GM12878 (cell line): ENCODE measurements around the gene NXPH2. TPM values are rescaled to one million over a fixed set of nuclear protein-coding genes. Genes with fewer than 3 reads are reported as not detected.

Source experiments
- ATAC-seq: fragments of 200-7000 bp; cut with Tn5 transposase; 3 replicates; pipeline ENCODE4 v1.9.1; 2020; ENCODE audit warnings: mild to moderate bottlenecking, moderate library complexity
- BruUV-seq: library from RNA; stranded (reverse); fragments of 400-500 nt; replicated peaks from 2 replicates; lab custom pipeline; 2021; lab: Mats Ljungman, UMichigan
- CTCF ChIA-PET: fragments of 300-600 bp; sonication (Branson Sonifier 250); formaldehyde crosslinking; extraction: SDS; loops from one replicate; lab custom pipeline; 2021; ENCODE audit warnings: inconsistent platforms; lab: Yijun Ruan, JAX
- POLR2A ChIA-PET: fragments of 350-600 bp; formaldehyde crosslinking; extraction: SDS; loops from one replicate; lab custom pipeline; 2021; ENCODE audit warnings: inconsistent platforms; lab: Charles Lee
- RAD21 ChIA-PET: fragments of 300-600 bp; sonication (Branson Sonifier 250); formaldehyde crosslinking; loops from one replicate; lab custom pipeline; 2023; ENCODE audit warnings: antibody characterized with exemption; ENCODE audit not compliant: unreplicated experiment; lab: Charles Lee
- SMC1A ChIA-PET: fragments of 300-600 bp; sonication (Branson Sonifier 250); formaldehyde crosslinking; loops from one replicate; lab custom pipeline; 2023; ENCODE audit not compliant: unreplicated experiment, uncharacterized antibody; lab: Charles Lee
- DNase-seq: peaks from one replicate; pipeline ENCODE4 v3.0.0-alpha.2; 2011; ENCODE audit warnings: low read depth, low spot score
- FAIRE-seq: peaks from 3 replicates; lab custom pipeline; 2011; peaks lifted over from hg19 to GRCh38; lab: Jason Lieb, UNC
- H2AFZ ChIP-seq: 2 replicates; pipeline ENCODE4 v1.6.0; 2011; ENCODE audit warnings: low read depth, low read length, control low read depth; ENCODE audit not compliant: control insufficient read depth
- H3K27ac ChIP-seq: 2 replicates; pipeline ENCODE4 v1.5.1; 2011; ENCODE audit warnings: control low read depth; ENCODE audit not compliant: control insufficient read depth, insufficient read depth
- H3K27me3 ChIP-seq, 2 experiments: replicated peaks in 1 of 2; 2 replicates each; pipeline versions ENCODE4 v1.6.0 to v1.6.1; 2011; ENCODE audit warnings: low read length in 1 of 2; ENCODE audit not compliant: control insufficient read depth in 2 of 2, insufficient read depth in 2 of 2
- H3K36me3 ChIP-seq, 2 experiments: 2 replicates each; pipeline ENCODE4 v1.5.1; 2011; ENCODE audit warnings: low read length in 1 of 2; ENCODE audit not compliant: control insufficient read depth in 2 of 2, insufficient read depth in 2 of 2
- H3K4me1 ChIP-seq: 2 replicates; pipeline ENCODE4 v1.6.1; 2011; ENCODE audit warnings: mild to moderate bottlenecking, low read length, moderate library complexity, mixed read lengths; ENCODE audit not compliant: control insufficient read depth, insufficient read depth
- H3K4me2 ChIP-seq: 2 replicates; pipeline ENCODE4 v1.6.0; 2011; ENCODE audit warnings: control low read depth; ENCODE audit not compliant: control insufficient read depth, insufficient read depth
- H3K4me3 ChIP-seq: fragments of 200-600 bp; sonication (generic); 2 replicates; pipeline ENCODE4 v1.5.1; 2016
- H3K79me2 ChIP-seq: 2 replicates; pipeline ENCODE4 v1.6.0; 2011; ENCODE audit warnings: low read length; ENCODE audit not compliant: control insufficient read depth, insufficient read depth
- H3K9ac ChIP-seq: 2 replicates; pipeline ENCODE4 v1.8.0; 2011; ENCODE audit warnings: low read length, control low read depth, mixed read lengths; ENCODE audit not compliant: control insufficient read depth, insufficient read depth
- H3K9me3 ChIP-seq: replicated peaks from 3 replicates; pipeline ENCODE4 v1.5.1; 2011; ENCODE audit warnings: mild to moderate bottlenecking, low read length; ENCODE audit not compliant: control insufficient read depth, insufficient read depth
- H4K20me1 ChIP-seq: 2 replicates; pipeline ENCODE4 v1.6.0; 2011; ENCODE audit not compliant: control insufficient read depth, insufficient read depth
- ASH2L ChIP-seq: fragments of 300-600, 200-600 bp; sonication (generic); IDR thresholded peaks from 2 replicates; pipeline ENCODE4 v1.6.1; 2017; ENCODE audit warnings: low read depth, mild to moderate bottlenecking, borderline replicate concordance
- BHLHE40 ChIP-seq, 2 experiments: fragments of 450-650 bp in 1 of 2; IDR thresholded peaks; 2 replicates each; pipeline ENCODE4 v1.6.1; 2011 to 2017; ENCODE audit warnings: low read depth in 2 of 2, borderline replicate concordance in 1 of 2, improper control_type of control experiment in 1 of 2, low read length in 1 of 2, mild to moderate bottlenecking in 1 of 2
- EGR1 ChIP-seq, 2 experiments: IDR thresholded peaks; 1 replicate in 1 of 2; 2 replicates in 1 of 2; pipeline ENCODE4 v1.6.1; 2011 to 2012; ENCODE audit warnings: low read depth in 2 of 2, low read length in 2 of 2, borderline replicate concordance in 1 of 2, mild to moderate bottlenecking in 1 of 2, moderate library complexity in 1 of 2
- HCFC1 ChIP-seq: fragments of 150-350 bp; IDR thresholded peaks from 2 replicates; pipeline ENCODE4 v1.6.1; 2014; ENCODE audit warnings: low read length
- MYC ChIP-seq: IDR thresholded peaks from 2 replicates; pipeline ENCODE4 v1.6.1; 2011; ENCODE audit warnings: mild to moderate bottlenecking, low read length, moderate library complexity, inconsistent platforms; ENCODE audit not compliant: insufficient read depth, insufficient replicate concordance, insufficient read length, severe bottlenecking
- NBN ChIP-seq: fragments of 450-650 bp; IDR thresholded peaks from 2 replicates; pipeline ENCODE4 v1.6.1; 2016
- PAX8 ChIP-seq: fragments of 450-650 bp; IDR thresholded peaks from 2 replicates; pipeline ENCODE4 v1.6.1; 2017; ENCODE audit warnings: mild to moderate bottlenecking, moderate library complexity
- POLR2AphosphoS2 ChIP-seq: IDR thresholded peaks from 2 replicates; pipeline ENCODE4 v1.6.1; 2011; ENCODE audit warnings: low read depth, mild to moderate bottlenecking, low read length, improper control_type of control experiment, moderate library complexity
- TAF1 ChIP-seq: IDR thresholded peaks from 2 replicates; pipeline ENCODE4 v1.6.1; 2011; ENCODE audit warnings: mild to moderate bottlenecking, low read depth, low read length, borderline replicate concordance
- WGBS: methylation state at CpG from one replicate; pipeline ENCODE4 v1.1.6; 2016; ENCODE audit warnings: low lambda C conversion rate; ENCODE audit not compliant: insufficient replicate concordance, insufficient coverage; ENCODE audit errors: missing lambda C conversion rate; 5-methylcytosine and 5-hydroxymethylcytosine counted together
- in situ Hi-C: fragments of 300-500 bp; cut with MboI; formaldehyde crosslinking; loops from 9 replicates; pipeline ENCODE4 v1.14.3; 2018; ENCODE audit warnings: mixed read lengths
- intact Hi-C: fragments of 100-400 bp; cut with micrococcal nuclease; formaldehyde crosslinking; loops from one replicate; pipeline ENCODE4 v1.14.2; 2022; ENCODE audit not compliant: unreplicated experiment
- polyA plus RNA-seq, 11 experiments: library from polyadenylated mRNA; depleted of rRNA in 4 of 11; unstranded in 6 of 11; stranded (reverse) in 5 of 11; fragments of >200 nt; fragmentation: Nextera tagmentation in 4 of 11; fragmentation: Illumina TruSeq in 1 of 11; extraction: Ambion mirVana in 4 of 11; extraction: Trizol in 1 of 11; gene quantifications; 1 replicate in 1 of 11; 2 replicates in 10 of 11; pipeline versions ENCODE4 v1.2.1 to v1.2.3, GENCODE V29; 2011 to 2016; ENCODE audit warnings: inconsistent platforms in 2 of 11, missing spikeins in 2 of 11, low read depth in 1 of 11
- total RNA-seq, 4 experiments: library from RNA; depleted of rRNA in 3 of 4; stranded (reverse); fragments of >200 nt in 3 of 4; fragmentation: Illumina TruSeq in 1 of 4; extraction: Trizol in 1 of 4; gene quantifications; 2 replicates each; pipeline versions ENCODE4 v1.2.1 to v1.2.3, GENCODE V29; 2013 to 2021
- TF ChIP-seq, protein P1 (sequence below): IDR thresholded peaks from 2 replicates; pipeline ENCODE4 v1.6.1; 2012; ENCODE audit warnings: low read depth, low read length, improper control_type of control experiment

The NXPH2 gene
- total and polyA plus RNA-seq, 10 of the 15 experiments (the other 5 are each of a cell fraction or from before 2014, with no cell fraction given), result not detected

DNA sequence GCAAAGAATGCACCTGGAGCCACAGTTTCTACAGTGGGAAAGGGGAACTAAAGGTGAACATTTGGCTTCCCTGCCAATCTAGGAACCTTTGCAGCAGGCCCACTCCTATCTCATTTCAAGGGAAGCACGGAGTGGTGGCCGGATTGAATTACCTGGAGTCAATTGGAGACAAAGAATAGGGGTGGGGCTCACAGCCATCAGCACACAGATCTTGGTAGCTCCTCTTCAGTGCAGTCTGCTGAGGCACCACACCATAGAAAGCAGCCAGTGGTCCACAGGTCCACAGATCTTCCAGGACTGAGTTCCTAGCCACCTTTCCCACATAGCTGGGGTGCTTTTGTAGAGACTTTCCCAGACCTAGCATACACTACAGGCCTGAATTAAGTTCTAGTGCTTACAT, 43.5 kb upstream of the NXPH2 start:
- ChIA-PET SMC1A (no interaction called here), POLR2A (no interaction called here), RAD21 (no interaction called here), CTCF (interaction anchor here (1.5 kb wide), 1 partner anchor 957 kb away, joined by 4 read pairs; no protein-coding TSS in a partner anchor)
- Histone ChIP-seq H3K36me3 (no peaks in the 10 kb centered on the region), H3K4me3 (no peak overlapping the region), H3K27ac (no peak overlapping the region), H4K20me1 (no peaks in the 10 kb centered on the region), H3K79me2 (no peaks in the 10 kb centered on the region), H3K9me3 (no peaks in the 10 kb centered on the region), H2AFZ (no peak overlapping the region), H3K27me3 (no peaks in the 10 kb centered on the region; a peak in 1 of 4 replicates), H3K9ac (no peak overlapping the region), H3K4me1 (no peaks in the 10 kb centered on the region), H3K4me2 (no peak overlapping the region)
- no peak for ATAC-seq
- WGBS, result 0% methylated on average over 2 of the region's 2 CpGs
- DNase-seq, result no peak
- TF ChIP-seq TAF1, result no peak
- TF ChIP-seq HCFC1, result no peak
- TF ChIP-seq PAX8, result no peak
- no peak for TF ChIP-seq POLR2AphosphoS2
- TF ChIP-seq NBN, result no peak
- no peak for TF ChIP-seq EGR1 (IDR thresholded peaks at IDR 0.05; ENCODE audit: borderline replicate concordance in 1 of 2, low read depth in 2 of 2, low read length in 2 of 2)
- TF ChIP-seq, protein P1, sequence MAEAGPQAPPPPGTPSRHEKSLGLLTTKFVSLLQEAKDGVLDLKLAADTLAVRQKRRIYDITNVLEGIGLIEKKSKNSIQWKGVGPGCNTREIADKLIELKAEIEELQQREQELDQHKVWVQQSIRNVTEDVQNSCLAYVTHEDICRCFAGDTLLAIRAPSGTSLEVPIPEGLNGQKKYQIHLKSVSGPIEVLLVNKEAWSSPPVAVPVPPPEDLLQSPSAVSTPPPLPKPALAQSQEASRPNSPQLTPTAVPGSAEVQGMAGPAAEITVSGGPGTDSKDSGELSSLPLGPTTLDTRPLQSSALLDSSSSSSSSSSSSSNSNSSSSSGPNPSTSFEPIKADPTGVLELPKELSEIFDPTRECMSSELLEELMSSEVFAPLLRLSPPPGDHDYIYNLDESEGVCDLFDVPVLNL, result no peak
- no peak for TF ChIP-seq ASH2L
- TF ChIP-seq BHLHE40 (IDR thresholded peaks at IDR 0.05; ENCODE audit: borderline replicate concordance in 1 of 2, low read depth in 2 of 2, low read length in 1 of 2), result no peak
- TF ChIP-seq MYC, result no peak
- FAIRE-seq, result no peak
- no TSS peak for BruUV-seq
- in situ Hi-C loops, result loop anchor here (10.0 kb wide), 1 partner anchor 449 kb away; no protein-coding TSS in a partner anchor
- intact Hi-C loops, result no loop called here
